OCI-LY3 (cell line): ENCODE data around the gene PHKB.
"Not testable (repeated sequence)": the region's sequence is repeated elsewhere in the genome, so short reads cannot be mapped to it uniquely, and the experiment has no call there.

Source experiments
- H2AFZ ChIP-seq: fragments of 200-600, 300-600 bp; shearing (Covaris generic); 2 replicates; pipeline ENCODE4 v1.6.0; 2014; ENCODE audit warnings: antibody characterized with exemption, low read depth, low read length
- H3K27ac ChIP-seq: fragments of 200-600, 300-600 bp; sonication (generic); 2 replicates; pipeline ENCODE4 v1.5.1; 2014; ENCODE audit warnings: mild to moderate bottlenecking, low read length, moderate library complexity, mixed read lengths
- H3K27me3 ChIP-seq: fragments of 200-600, 300-600 bp; sonication (generic); 2 replicates; pipeline ENCODE4 v1.6.1; 2014; ENCODE audit warnings: low read depth, low read length, mixed read lengths
- H3K36me3 ChIP-seq: fragments of 200-600, 300-600 bp; sonication (generic); replicated peaks from 2 replicates; pipeline ENCODE3; 2014; ENCODE audit warnings: low read depth, low read length, mixed read lengths
- H3K4me1 ChIP-seq: fragments of 300-600, 200-600 bp; sonication (generic); 2 replicates; pipeline ENCODE4 v1.6.1; 2014; ENCODE audit warnings: low read length, mixed read lengths
- H3K4me2 ChIP-seq: fragments of 200-600, 300-600 bp; sonication (generic); 2 replicates; pipeline ENCODE4 v1.6.1; 2014; ENCODE audit warnings: low read length, mixed read lengths
- H3K4me3 ChIP-seq: fragments of 300-600, 200-600 bp; sonication (generic); 2 replicates; pipeline ENCODE4 v1.5.1; 2014; ENCODE audit warnings: antibody characterized with exemption, mild to moderate bottlenecking, low read length, moderate library complexity
- H3K79me2 ChIP-seq: fragments of 300-600, 200-600 bp; shearing (Covaris generic); 2 replicates; pipeline ENCODE4 v1.6.1; 2014; ENCODE audit warnings: mild to moderate bottlenecking, low read length, mixed read lengths
- H3K9ac ChIP-seq: fragments of 300-600, 200-600 bp; shearing (Covaris generic); 2 replicates; pipeline ENCODE4 v1.6.0; 2014; ENCODE audit warnings: mild to moderate bottlenecking, low read length, moderate library complexity
- H3K9me3 ChIP-seq: fragments of 200-600, 300-600 bp; shearing (Covaris generic); 2 replicates; pipeline ENCODE4 v1.6.1; 2014; ENCODE audit warnings: low read length, mixed read lengths; ENCODE audit not compliant: insufficient read depth
- H4K20me1 ChIP-seq: fragments of 200-600, 300-600 bp; sonication (generic); 2 replicates; pipeline ENCODE4 v1.6.1; 2016; ENCODE audit warnings: low read length, mixed read lengths; ENCODE audit not compliant: insufficient read depth
- EZH2phosphoT487 ChIP-seq: fragments of 200-600 bp; shearing (Covaris generic); IDR thresholded peaks from 2 replicates; pipeline ENCODE4 v1.6.1; 2018; ENCODE audit warnings: antibody characterized with exemption, mixed run types, low read depth
- TF ChIP-seq, protein P1 (sequence below): fragments of 200-600, 300-600 bp; sonication (generic); IDR thresholded peaks from 2 replicates; pipeline ENCODE4 v1.5.1; 2014; ENCODE audit warnings: antibody characterized with exemption, low read length, low read depth

PHKB gene

DNA sequence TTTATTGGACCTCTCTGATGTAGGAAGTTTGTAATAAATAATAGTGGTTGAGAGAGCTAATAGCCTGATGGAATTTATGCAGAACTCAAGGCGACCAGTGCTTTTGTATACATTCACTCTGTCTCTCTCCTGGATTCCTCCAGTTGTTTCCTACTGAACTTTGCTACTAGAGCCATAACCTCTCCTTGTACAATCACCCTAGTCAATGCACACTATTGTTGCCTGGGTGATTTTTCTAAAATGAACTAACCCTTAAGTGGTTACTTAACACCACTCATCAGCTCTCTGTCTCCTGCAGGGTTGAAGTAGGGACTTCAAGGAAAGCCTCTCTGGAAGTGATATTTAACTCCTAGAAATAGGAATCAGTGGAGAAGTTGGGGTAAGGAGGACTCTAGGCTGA is 9.7 kb downstream of the PHKB start:
- Histone ChIP-seq H3K27ac (no peak overlapping the region), H3K9me3 (no peaks in the 10 kb centered on the region), H4K20me1 (no peaks in the 10 kb centered on the region), H3K9ac (no peak overlapping the region), H2AFZ (no peak overlapping the region), H3K36me3 (no peaks in the 10 kb centered on the region), H3K4me2 (no peak overlapping the region), H3K79me2 (0 out of 2 replicates have a peak, but pooled peaks cover 3% of the 10 kb centered on the region), H3K4me1 (no peaks in the 10 kb centered on the region), H3K27me3 (no peaks in the 10 kb centered on the region), H3K4me3 (no peak overlapping the region)
- no peak for TF ChIP-seq EZH2phosphoT487
- TF ChIP-seq, protein P1, sequence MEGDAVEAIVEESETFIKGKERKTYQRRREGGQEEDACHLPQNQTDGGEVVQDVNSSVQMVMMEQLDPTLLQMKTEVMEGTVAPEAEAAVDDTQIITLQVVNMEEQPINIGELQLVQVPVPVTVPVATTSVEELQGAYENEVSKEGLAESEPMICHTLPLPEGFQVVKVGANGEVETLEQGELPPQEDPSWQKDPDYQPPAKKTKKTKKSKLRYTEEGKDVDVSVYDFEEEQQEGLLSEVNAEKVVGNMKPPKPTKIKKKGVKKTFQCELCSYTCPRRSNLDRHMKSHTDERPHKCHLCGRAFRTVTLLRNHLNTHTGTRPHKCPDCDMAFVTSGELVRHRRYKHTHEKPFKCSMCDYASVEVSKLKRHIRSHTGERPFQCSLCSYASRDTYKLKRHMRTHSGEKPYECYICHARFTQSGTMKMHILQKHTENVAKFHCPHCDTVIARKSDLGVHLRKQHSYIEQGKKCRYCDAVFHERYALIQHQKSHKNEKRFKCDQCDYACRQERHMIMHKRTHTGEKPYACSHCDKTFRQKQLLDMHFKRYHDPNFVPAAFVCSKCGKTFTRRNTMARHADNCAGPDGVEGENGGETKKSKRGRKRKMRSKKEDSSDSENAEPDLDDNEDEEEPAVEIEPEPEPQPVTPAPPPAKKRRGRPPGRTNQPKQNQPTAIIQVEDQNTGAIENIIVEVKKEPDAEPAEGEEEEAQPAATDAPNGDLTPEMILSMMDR = no peak

GRCh38 chr16:47473004-47473403 is 11.9 kb downstream of the PHKB start:
- H3K4me3 ChIP-seq, H3K9me3 ChIP-seq, H3K27ac ChIP-seq, H3K27me3 ChIP-seq, H2AFZ ChIP-seq, H3K36me3 ChIP-seq, H4K20me1 ChIP-seq, H3K9ac ChIP-seq, H3K4me2 ChIP-seq, H3K4me1 ChIP-seq, H3K79me2 ChIP-seq: not testable (repeated sequence)

DNA sequence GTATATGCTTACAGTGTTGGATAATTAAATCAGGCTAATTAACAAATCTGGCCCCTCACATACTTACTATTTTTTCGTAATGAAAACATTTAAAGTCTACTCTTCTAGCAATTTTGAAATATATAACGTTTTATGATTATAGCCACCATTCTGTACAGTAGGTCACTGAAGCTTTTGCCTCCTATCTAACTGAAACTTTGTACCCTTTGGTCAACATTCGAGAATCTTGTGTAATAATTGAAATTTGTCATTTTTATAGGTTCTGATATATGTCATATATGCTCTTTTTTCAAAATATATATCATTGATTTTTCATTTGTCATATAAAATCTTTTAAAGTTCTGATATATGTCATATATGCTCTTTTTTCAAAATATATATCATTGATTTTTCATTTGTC is 12.7 kb downstream of the PHKB start:
- Histone ChIP-seq H3K4me2 (no peak overlapping the region), H3K4me3 (no peak overlapping the region)

GRCh38 chr16:47475786-47476185 is 14.7 kb downstream of the PHKB start:
- no peak overlapping the region for H3K4me2 ChIP-seq

More for the DNA sequence above, 12.7 kb downstream of the PHKB start:
- H3K27ac ChIP-seq = no peak overlapping the region
- no peaks in the 10 kb centered on the region for H3K79me2 ChIP-seq
- no peaks in the 10 kb centered on the region for H3K36me3 ChIP-seq
- H2AFZ ChIP-seq = no peak overlapping the region
- TF ChIP-seq, protein P1 = no peak
- no peak for TF ChIP-seq EZH2phosphoT487
- H4K20me1 ChIP-seq = no peaks in the 10 kb centered on the region
- no peaks in the 10 kb centered on the region for H3K27me3 ChIP-seq
- no peak overlapping the region for H3K9ac ChIP-seq
- no peaks in the 10 kb centered on the region for H3K9me3 ChIP-seq
- H3K4me1 ChIP-seq = peaks cover 5% of the 10 kb centered on the region

More at GRCh38 chr16:47475786-47476185, 14.7 kb downstream of the PHKB start:
- H3K9ac ChIP-seq = no peak overlapping the region
- H3K4me1 ChIP-seq = peaks cover 14% of the 10 kb centered on the region
- H3K79me2 ChIP-seq = no peaks in the 10 kb centered on the region
- no peaks in the 10 kb centered on the region for H4K20me1 ChIP-seq
- no peak overlapping the region for H3K4me3 ChIP-seq
- H3K27ac ChIP-seq = no peak overlapping the region
- no peak overlapping the region for H2AFZ ChIP-seq
- H3K36me3 ChIP-seq = no peaks in the 10 kb centered on the region
- TF ChIP-seq, protein P1 = no peak
- no peak for TF ChIP-seq EZH2phosphoT487
- H3K9me3 ChIP-seq = no peaks in the 10 kb centered on the region
- no peaks in the 10 kb centered on the region for H3K27me3 ChIP-seq
